Adipocyte (in vitro differentiated cells): ENCODE measurements around the gene WDFY1.

Experiments used
- DNase-seq: peaks from one replicate; pipeline ENCODE4 v3.0.0-alpha.2; 2015; ENCODE audit warnings: low read depth
- H3K27me3 ChIP-seq: replicated peaks from 2 replicates; pipeline ENCODE4 v1.7.0; 2013; ENCODE audit warnings: mild to moderate bottlenecking, low read length, moderate library complexity; ENCODE audit not compliant: control insufficient read depth, insufficient read depth
- H3K36me3 ChIP-seq: 2 replicates; pipeline ENCODE4 v1.7.0; 2013; ENCODE audit warnings: low read length, mild to moderate bottlenecking, moderate library complexity; ENCODE audit not compliant: control insufficient read depth, insufficient read depth, severe bottlenecking
- H3K4me1 ChIP-seq: 2 replicates; pipeline ENCODE4 v1.7.0; 2013; ENCODE audit warnings: mild to moderate bottlenecking, low read length, moderate library complexity; ENCODE audit not compliant: control insufficient read depth, insufficient read depth
- H3K4me3 ChIP-seq: 2 replicates; pipeline ENCODE4 v1.7.0; 2013; ENCODE audit warnings: mild to moderate bottlenecking, low read length, moderate library complexity
- H3K9ac ChIP-seq: 2 replicates; pipeline ENCODE4 v1.7.0; 2013; ENCODE audit warnings: mild to moderate bottlenecking, low read length, moderate library complexity
- H3K9me3 ChIP-seq: 2 replicates; pipeline ENCODE4 v1.7.0; 2013; ENCODE audit warnings: mild to moderate bottlenecking, low read length, moderate library complexity; ENCODE audit not compliant: control insufficient read depth

Gene WDFY1

DNA sequence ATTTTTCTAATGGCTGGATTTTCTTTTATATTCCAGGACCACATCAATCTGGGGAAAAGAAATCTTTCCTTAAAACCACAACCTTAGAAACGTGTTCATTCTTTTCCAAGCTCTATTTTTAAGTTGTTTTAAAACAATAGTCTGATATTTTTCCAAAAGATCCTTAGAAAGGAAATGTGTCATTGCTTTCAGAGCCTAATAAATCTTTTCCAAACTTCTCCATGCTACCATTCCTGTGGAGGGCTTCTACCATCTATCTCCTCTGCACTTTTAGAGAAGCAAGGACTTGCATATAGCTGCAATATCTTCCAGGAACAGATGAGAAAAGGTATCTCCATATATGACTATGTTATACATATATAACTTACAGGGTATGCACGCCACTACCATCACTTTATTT, 21.2 kb downstream of the WDFY1 start:
- Histone ChIP-seq H3K4me1 (peaks cover 20% of the 10 kb centered on the region), H3K9ac (no peak overlapping the region), H3K36me3 (peaks cover 3% of the 10 kb centered on the region), H3K4me3 (no peak overlapping the region), H3K27me3 (no peaks in the 10 kb centered on the region), H3K9me3 (peaks cover 7% of the 10 kb centered on the region)
- no peak for DNase-seq

DNA sequence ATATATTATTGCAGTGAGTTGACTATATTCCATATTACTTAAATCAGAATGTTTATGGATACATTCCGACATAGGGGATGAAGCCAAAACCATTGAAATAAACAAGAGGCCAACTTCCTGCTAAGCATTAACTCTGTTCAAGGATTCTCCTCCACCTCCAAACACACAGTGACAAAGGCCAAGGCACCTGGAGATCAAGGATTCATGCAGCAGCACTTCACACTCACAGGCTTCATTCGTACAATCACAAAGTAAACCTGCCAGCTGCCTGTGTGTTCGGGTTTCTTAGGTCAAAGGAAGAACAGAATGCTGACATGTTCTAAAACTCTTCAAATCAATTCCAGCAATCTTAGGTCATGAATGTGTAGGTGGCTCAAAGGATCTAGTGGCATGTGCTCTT, 22.8 kb downstream of the WDFY1 start:
- Histone ChIP-seq H3K27me3 (no peaks in the 10 kb centered on the region), H3K36me3 (peaks cover 3% of the 10 kb centered on the region), H3K9me3 (peaks cover 7% of the 10 kb centered on the region), H3K9ac (no peak overlapping the region), H3K4me3 (no peak overlapping the region), H3K4me1 (peaks cover 30% of the 10 kb centered on the region)
- DNase-seq = no peak

DNA sequence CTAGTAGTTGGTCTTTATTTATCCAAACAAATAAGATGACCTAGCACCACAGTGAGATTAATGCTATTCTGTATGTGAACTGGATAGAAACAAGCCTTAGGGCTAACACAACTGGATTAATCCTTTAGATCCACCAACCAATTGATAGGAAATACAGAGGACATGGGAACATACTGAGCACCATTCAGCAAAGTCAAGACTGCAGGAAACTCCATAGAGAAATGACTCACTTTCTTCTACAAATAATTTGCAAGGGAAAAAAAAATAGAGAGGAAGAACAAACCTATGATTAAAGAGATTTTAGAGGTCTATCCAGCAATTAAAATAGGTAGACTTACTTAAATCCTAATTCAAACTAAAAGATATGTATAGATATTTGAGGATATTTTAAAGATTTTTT, 23.9 kb downstream of the WDFY1 start:
- peaks cover 11% of the 10 kb centered on the region for H3K36me3 ChIP-seq
- H3K9ac ChIP-seq = no peak overlapping the region
- H3K4me1 ChIP-seq = peaks cover 36% of the 10 kb centered on the region
- no peaks in the 10 kb centered on the region for H3K27me3 ChIP-seq
- no peak overlapping the region for H3K4me3 ChIP-seq
- no peak for DNase-seq
- no peaks in the 10 kb centered on the region for H3K9me3 ChIP-seq

DNA sequence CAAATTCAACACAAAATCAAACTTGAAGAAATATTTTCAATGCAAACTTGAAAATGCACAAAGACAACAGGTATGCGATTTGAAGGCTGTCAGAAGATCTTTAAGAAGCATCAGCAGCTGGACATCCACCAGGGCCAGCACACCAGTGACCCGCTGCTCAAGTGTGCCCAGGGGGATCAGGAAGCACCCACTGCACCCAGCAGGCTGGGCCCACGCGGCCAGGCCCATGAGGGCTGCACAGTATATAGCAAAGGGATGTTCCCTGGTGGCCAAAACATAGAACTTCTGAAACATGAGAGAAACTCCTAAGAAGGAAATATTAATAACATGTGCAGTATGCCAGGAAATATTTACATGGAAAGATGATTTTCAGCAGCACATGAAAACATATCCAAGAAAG, 25.0 kb downstream of the WDFY1 start:
- Histone ChIP-seq H3K27me3 (no peaks in the 10 kb centered on the region), H3K9me3 (no peaks in the 10 kb centered on the region), H3K9ac (no peak overlapping the region), H3K36me3 (peaks cover 14% of the 10 kb centered on the region), H3K4me3 (no peak overlapping the region), H3K4me1 (peaks cover 36% of the 10 kb centered on the region)
- no peak for DNase-seq

GRCh38 chr2:223918671-223919134, 26.4 kb downstream of the WDFY1 start:
- no peak overlapping the region for H3K4me3 ChIP-seq
- no peak for DNase-seq
- no peak overlapping the region for H3K9ac ChIP-seq

GRCh38 chr2:223916181-223916920, 28.8 kb downstream of the WDFY1 start:
- no peak overlapping the region for H3K4me3 ChIP-seq
- H3K9me3 ChIP-seq = no peaks in the 10 kb centered on the region
- peaks cover 21% of the 10 kb centered on the region for H3K36me3 ChIP-seq
- no peaks in the 10 kb centered on the region for H3K27me3 ChIP-seq
- no peak for DNase-seq
- no peak overlapping the region for H3K9ac ChIP-seq
- H3K4me1 ChIP-seq = peaks cover 27% of the 10 kb centered on the region

More at GRCh38 chr2:223918671-223919134, 26.4 kb downstream of the WDFY1 start:
- no peaks in the 10 kb centered on the region for H3K9me3 ChIP-seq
- peaks cover 14% of the 10 kb centered on the region for H3K36me3 ChIP-seq
- H3K4me1 ChIP-seq = peaks cover 27% of the 10 kb centered on the region
- H3K27me3 ChIP-seq = no peaks in the 10 kb centered on the region

DNA sequence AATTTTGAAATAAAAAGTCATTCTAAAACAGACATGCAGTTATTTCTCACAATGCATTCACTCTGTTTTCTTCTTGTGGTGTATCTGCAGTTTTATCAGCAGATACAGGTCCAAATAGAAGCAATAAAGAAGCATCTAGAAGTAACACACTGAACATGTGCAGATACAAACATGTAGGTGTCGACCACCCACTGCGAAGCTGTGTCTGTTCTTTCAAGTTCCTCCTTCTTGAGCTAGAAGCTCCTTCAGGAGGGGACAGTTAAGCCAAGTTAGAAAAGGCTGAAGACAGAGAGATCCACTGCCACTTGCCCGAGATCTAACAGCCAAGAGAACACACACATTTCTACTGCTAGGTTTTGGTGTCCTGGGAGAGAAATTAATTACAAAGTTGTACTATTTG, 30.1 kb downstream of the WDFY1 start:
- Histone ChIP-seq H3K4me1 (peaks cover 17% of the 10 kb centered on the region), H3K9me3 (no peaks in the 10 kb centered on the region), H3K36me3 (peaks cover 30% of the 10 kb centered on the region), H3K4me3 (no peak overlapping the region), H3K9ac (no peak overlapping the region), H3K27me3 (no peaks in the 10 kb centered on the region)
- no peak for DNase-seq

DNA sequence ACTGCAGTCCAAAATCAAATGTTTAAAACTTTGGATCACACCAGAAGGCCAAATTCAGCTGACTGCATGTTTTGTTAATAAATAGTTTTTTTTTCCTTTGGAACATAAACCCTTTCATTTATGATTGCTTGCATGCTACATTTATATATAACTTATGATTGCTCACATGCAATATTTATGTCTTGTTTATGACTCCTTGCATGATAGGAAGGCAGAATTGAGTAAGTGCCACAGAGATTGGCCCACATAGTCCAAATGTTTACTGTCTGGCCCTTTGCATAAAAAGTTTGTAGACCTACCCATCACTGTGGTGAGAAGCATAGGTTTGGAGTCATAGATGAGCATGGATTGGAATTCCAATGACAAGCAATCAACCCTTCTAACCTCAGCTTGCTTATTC, 30.8 kb downstream of the WDFY1 start:
- Histone ChIP-seq H3K4me3 (no peak overlapping the region), H3K9ac (no peak overlapping the region), H3K36me3 (peaks cover 32% of the 10 kb centered on the region), H3K4me1 (peaks cover 17% of the 10 kb centered on the region), H3K9me3 (no peaks in the 10 kb centered on the region), H3K27me3 (no peaks in the 10 kb centered on the region)
- no peak for DNase-seq

DNA sequence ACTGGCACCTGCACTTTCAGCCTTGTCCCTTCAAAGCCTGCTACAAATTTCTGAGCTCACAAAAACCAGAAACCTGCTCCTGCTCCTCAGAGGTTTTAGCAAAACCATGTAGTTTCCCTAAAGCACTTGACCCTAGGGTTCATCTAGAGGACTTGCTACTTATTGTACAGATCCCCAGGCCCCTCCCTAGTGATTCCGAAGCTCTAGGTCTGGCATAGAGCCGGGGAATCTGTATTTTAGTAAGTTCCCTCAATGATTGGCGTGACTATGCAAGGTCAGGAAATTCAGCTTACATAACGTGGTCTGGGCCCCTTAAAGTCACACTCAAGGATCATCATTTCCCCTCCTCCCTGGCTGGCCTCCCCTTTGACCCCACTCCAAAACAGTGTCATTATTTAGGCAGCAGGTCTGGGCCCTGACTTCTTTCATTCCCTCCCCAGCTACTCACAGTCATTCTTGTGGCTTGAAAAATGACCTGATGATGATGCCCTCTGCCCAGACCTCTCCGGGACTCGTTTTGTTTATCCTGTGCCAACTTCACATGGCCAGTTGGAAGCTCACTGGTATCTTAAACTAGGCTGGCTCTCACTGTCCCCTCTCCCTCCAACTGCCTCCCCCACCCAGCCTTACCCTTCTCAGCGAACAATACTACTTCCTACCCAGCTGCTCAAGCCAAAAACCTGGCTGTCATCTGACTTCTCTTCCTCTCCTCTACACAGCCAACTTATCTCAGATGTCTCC, 36.0 kb downstream of the WDFY1 start:
- H3K36me3 ChIP-seq = peaks cover 41% of the 10 kb centered on the region
- no peak overlapping the region for H3K9ac ChIP-seq
- peaks cover 10% of the 10 kb centered on the region for H3K4me1 ChIP-seq
- H3K4me3 ChIP-seq = no peak overlapping the region
- no peaks in the 10 kb centered on the region for H3K9me3 ChIP-seq
- DNase-seq = no peak
- no peaks in the 10 kb centered on the region for H3K27me3 ChIP-seq

DNA sequence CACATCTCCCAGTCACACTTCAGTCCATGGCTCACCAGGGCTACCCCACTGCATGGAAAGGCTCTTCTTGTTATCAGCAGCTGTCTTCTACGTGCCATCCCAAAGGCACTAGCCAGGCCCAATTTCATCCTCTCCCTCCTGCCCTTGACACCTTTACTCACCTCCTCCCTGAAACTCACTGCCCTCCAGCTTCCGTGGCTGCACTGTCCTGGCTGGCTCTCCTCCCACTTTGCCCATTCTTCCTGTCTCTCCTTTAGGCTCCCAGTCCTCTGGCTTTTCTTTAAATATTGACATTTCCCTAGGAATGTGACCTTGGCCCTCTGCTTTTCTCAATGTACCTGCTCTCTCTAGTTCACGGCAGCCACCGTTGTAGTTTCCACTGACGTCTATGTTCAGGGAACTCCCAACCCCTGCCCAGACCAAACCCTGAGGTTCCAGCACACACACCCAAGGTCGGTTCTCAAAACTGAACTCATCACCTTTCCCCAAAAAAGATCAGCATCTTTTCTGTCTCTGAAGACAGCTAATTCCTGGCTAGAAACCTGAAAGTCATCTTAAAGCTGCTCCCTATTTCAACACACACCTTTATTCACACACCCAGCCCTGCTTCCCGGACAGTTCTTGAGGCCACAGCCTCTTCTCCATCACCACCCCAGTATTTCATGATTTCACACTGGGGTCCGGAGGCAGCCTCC, 36.7 kb downstream of the WDFY1 start:
- Histone ChIP-seq H3K36me3 (peaks cover 46% of the 10 kb centered on the region), H3K9me3 (no peaks in the 10 kb centered on the region), H3K27me3 (no peaks in the 10 kb centered on the region), H3K9ac (no peak overlapping the region), H3K4me3 (no peak overlapping the region), H3K4me1 (peaks cover 10% of the 10 kb centered on the region)
- DNase-seq = no peak

- H3K9ac ChIP-seq = no peak overlapping the region
- no peak for DNase-seq
- H3K27me3 ChIP-seq = no peaks in the 10 kb centered on the region
- peaks cover 44% of the 10 kb centered on the region for H3K36me3 ChIP-seq
- H3K4me3 ChIP-seq = no peak overlapping the region
- peaks cover 10% of the 10 kb centered on the region for H3K4me1 ChIP-seq
- H3K9me3 ChIP-seq = no peaks in the 10 kb centered on the region
Measured at GRCh38 chr2:223905996-223906395, 39.1 kb downstream of the WDFY1 start.
